HCT116 (cell line): Measurements from ENCODE around the gene PVALEF. TPM values are rescaled to one million over a fixed set of nuclear protein-coding genes. Genes with fewer than 3 reads are reported as not detected.

Experiments used
- ATAC-seq: fragments of 200-7000 bp; cut with Tn5 transposase; 2 replicates; pipeline ENCODE4 v1.9.1; 2020; ENCODE audit warnings: mild to moderate bottlenecking, moderate library complexity
- BruUV-seq: library from RNA; stranded (reverse); fragments of 400-500 nt; replicated peaks from 2 replicates; lab custom pipeline; 2021; lab: Mats Ljungman, UMichigan
- CTCF ChIA-PET: fragments of 300-600 bp; sonication (Branson Sonifier 250); formaldehyde crosslinking; loops from one replicate; lab custom pipeline; 2021; ENCODE audit warnings: antibody characterized with exemption; lab: Charles Lee
- POLR2A ChIA-PET: fragments of 300-600, 350-600 bp; sonication (Branson Sonifier 250); formaldehyde crosslinking; loops from one replicate; lab custom pipeline; 2021; ENCODE audit warnings: antibody characterized with exemption; lab: Charles Lee
- RAD21 ChIA-PET, 2 experiments: fragments of 300-600 bp; sonication (Branson Sonifier 250); formaldehyde crosslinking; loops; one replicate each; lab custom pipeline; 2023; ENCODE audit warnings: low total read pairs in 2 of 2; ENCODE audit not compliant: uncharacterized antibody in 2 of 2, unreplicated experiment in 2 of 2, low non-redundant PET in 1 of 2; lab: Charles Lee
- DNase-seq: peaks from one replicate; pipeline ENCODE4 v3.0.0-alpha.2; 2010; ENCODE audit warnings: low read depth, low spot score
- H2AFZ ChIP-seq: fragments of 200-600 bp; shearing (Covaris generic), sonication (generic); 2 replicates; pipeline ENCODE4 v1.6.1; 2017; ENCODE audit warnings: low read depth, mixed run types, mixed read lengths, antibody characterized with exemption, low read length; ENCODE audit not compliant: poor library complexity, severe bottlenecking
- H3K27ac ChIP-seq: 2 replicates; pipeline ENCODE4 v1.5.1; 2012; ENCODE audit warnings: low read depth, low read length
- H3K27me3 ChIP-seq: fragments of 200-600 bp; sonication (generic); 2 replicates; pipeline ENCODE4 v1.6.1; 2016; ENCODE audit warnings: mixed run types, low read length, mixed read lengths; ENCODE audit not compliant: insufficient read depth
- H3K36me3 ChIP-seq, 2 experiments: fragments of 200-500 bp in 1 of 2; fragments of 200-600 bp in 1 of 2; sonication (Bioruptor generic) in 1 of 2; sonication (generic) in 1 of 2; 2 replicates each; pipeline versions ENCODE4 v1.5.1 to v1.6.1; 2014 to 2016; ENCODE audit warnings: low read length in 2 of 2, inconsistent platforms in 1 of 2, mixed read lengths in 1 of 2, mixed run types in 1 of 2; ENCODE audit not compliant: insufficient read depth in 2 of 2, control insufficient read depth in 1 of 2
- H3K4me1 ChIP-seq, 2 experiments: fragments of 200-600 bp in 1 of 2; sonication (generic) in 1 of 2; 2 replicates each; pipeline versions ENCODE4 v1.5.1 to v1.6.1; 2012 to 2017; ENCODE audit warnings: low read length in 2 of 2, inconsistent platforms in 1 of 2, mild to moderate bottlenecking in 1 of 2, mixed read lengths in 1 of 2, mixed run types in 1 of 2, moderate library complexity in 1 of 2; ENCODE audit not compliant: insufficient read depth in 2 of 2, control insufficient read depth in 1 of 2
- H3K4me2 ChIP-seq: fragments of 200-600 bp; sonication (generic); 2 replicates; pipeline ENCODE4 v1.6.1; 2017; ENCODE audit warnings: mixed run types, low read length, mixed read lengths
- H3K4me3 ChIP-seq, 2 experiments: fragments of 200-600 bp in 1 of 2; sonication (generic) in 1 of 2; replicated peaks in 1 of 2; 2 replicates each; pipeline ENCODE4 v1.5.1; 2011 to 2016; ENCODE audit warnings: low read length in 2 of 2, control low read depth in 1 of 2, low read depth in 1 of 2, mild to moderate bottlenecking in 1 of 2, mixed read lengths in 1 of 2, mixed run types in 1 of 2
- H3K79me2 ChIP-seq: fragments of 200-600 bp; sonication (generic); 2 replicates; pipeline ENCODE4 v1.6.1; 2017; ENCODE audit warnings: mild to moderate bottlenecking, mixed run types, low read length, moderate library complexity, mixed read lengths; ENCODE audit not compliant: insufficient read depth
- H3K9ac ChIP-seq: fragments of 200-600 bp; sonication (generic); 2 replicates; pipeline ENCODE4 v1.6.1; 2016; ENCODE audit warnings: low read length, mixed read lengths
- H3K9me2 ChIP-seq: fragments of 200-600 bp; sonication (generic), shearing (Covaris generic); 2 replicates; pipeline ENCODE4 v1.6.1; 2017; ENCODE audit warnings: mixed run types, mild to moderate bottlenecking, moderate library complexity; ENCODE audit not compliant: insufficient read depth
- H3K9me3 ChIP-seq, 2 experiments: fragments of 200-500 bp in 1 of 2; fragments of 200-600 bp in 1 of 2; sonication (Bioruptor generic) in 1 of 2; sonication (generic) in 1 of 2; 2 replicates each; pipeline ENCODE4 v1.6.1; 2014 to 2017; ENCODE audit warnings: low read length in 2 of 2, mixed read lengths in 2 of 2, inconsistent platforms in 1 of 2, low read depth in 1 of 2, mild to moderate bottlenecking in 1 of 2, mixed run types in 1 of 2, moderate library complexity in 1 of 2; ENCODE audit not compliant: control insufficient read depth in 1 of 2, insufficient read depth in 1 of 2
- H4K20me1 ChIP-seq: fragments of 200-600 bp; sonication (generic), shearing (Covaris generic); 2 replicates; pipeline ENCODE4 v1.6.1; 2017; ENCODE audit warnings: mixed run types, mild to moderate bottlenecking, moderate library complexity; ENCODE audit not compliant: insufficient read depth
- CBX3 ChIP-seq: IDR thresholded peaks from 2 replicates; pipeline ENCODE4 v1.6.1; 2012; ENCODE audit warnings: low read depth
- CEBPB ChIP-seq: IDR thresholded peaks from 2 replicates; pipeline ENCODE4 v1.6.1; 2012; ENCODE audit warnings: low read depth
- EZH2 ChIP-seq: fragments of 200-600 bp; sonication (generic); IDR thresholded peaks from 2 replicates; pipeline ENCODE4 v1.6.1; 2017; ENCODE audit warnings: antibody characterized with exemption, mixed run types
- EZH2phosphoT487 ChIP-seq: fragments of 200-600 bp; IDR thresholded peaks from 2 replicates; pipeline ENCODE4 v1.6.1; 2018; ENCODE audit warnings: antibody characterized with exemption, borderline replicate concordance
- FOSL1 ChIP-seq: IDR thresholded peaks from 2 replicates; pipeline ENCODE4 v1.6.1; 2012; ENCODE audit warnings: low read depth
- JUND ChIP-seq: IDR thresholded peaks from 2 replicates; pipeline ENCODE4 v1.6.1; 2012
- POLR2A ChIP-seq: IDR thresholded peaks from 2 replicates; pipeline ENCODE4 v1.7.0; 2011; ENCODE audit warnings: borderline replicate concordance; ENCODE audit not compliant: insufficient read depth, insufficient read length; ENCODE audit errors: extremely low read depth
- POLR2AphosphoS5 ChIP-seq: IDR thresholded peaks from 2 replicates; pipeline ENCODE4 v1.6.1; 2011; ENCODE audit warnings: mild to moderate bottlenecking, low read depth, low read length, moderate library complexity
- SIN3A ChIP-seq: IDR thresholded peaks from 2 replicates; pipeline ENCODE4 v1.6.1; 2012; ENCODE audit warnings: low read depth
- SP1 ChIP-seq: IDR thresholded peaks from 2 replicates; pipeline ENCODE4 v1.6.1; 2012; ENCODE audit warnings: low read depth
- SRF ChIP-seq: IDR thresholded peaks from 2 replicates; pipeline ENCODE4 v1.6.1; 2012; ENCODE audit warnings: low read depth
- TCF7L2 ChIP-seq: IDR thresholded peaks from 2 replicates; pipeline ENCODE4 v1.7.0; 2011; ENCODE audit warnings: borderline replicate concordance, inconsistent platforms; ENCODE audit not compliant: insufficient read depth, insufficient read length; ENCODE audit errors: extremely low read depth
- YY1 ChIP-seq: IDR thresholded peaks from 2 replicates; pipeline ENCODE4 v1.6.1; 2011; ENCODE audit warnings: low read length, low read depth, moderate library complexity, mild to moderate bottlenecking; ENCODE audit not compliant: insufficient replicate concordance; ENCODE audit errors: extremely low read depth
- ZFX ChIP-seq: fragments of 450-650 bp; IDR thresholded peaks from 2 replicates; pipeline ENCODE4 v1.6.1; 2017
- ZNF274 ChIP-seq: fragments of 200-500 bp; sonication (Bioruptor generic); IDR thresholded peaks from 2 replicates; pipeline ENCODE4 v1.6.1; 2014; ENCODE audit warnings: mild to moderate bottlenecking, low read depth, low read length, inconsistent platforms
- intact Hi-C: fragments of 100-400 bp; cut with micrococcal nuclease; formaldehyde crosslinking; loops from 2 replicates; pipeline ENCODE4 v1.10.0; 2022
- total RNA-seq: library from RNA; stranded (reverse); gene quantifications from one replicate; pipeline ENCODE4 v1.2.1, GENCODE V29; 2021; ENCODE audit not compliant: unreplicated experiment
- TF ChIP-seq, protein P1 (sequence below): IDR thresholded peaks from 2 replicates; pipeline ENCODE4 v1.6.1; 2012
- TF ChIP-seq, protein P2 (sequence below): IDR thresholded peaks from 2 replicates; pipeline ENCODE4 v1.6.1; 2012
- TF ChIP-seq, protein P3 (sequence below): IDR thresholded peaks from 2 replicates; pipeline ENCODE4 v1.6.1; 2012; ENCODE audit warnings: low read depth

Gene PVALEF
- total RNA-seq, 1 experiment from 2014 or later = not detected

DNA sequence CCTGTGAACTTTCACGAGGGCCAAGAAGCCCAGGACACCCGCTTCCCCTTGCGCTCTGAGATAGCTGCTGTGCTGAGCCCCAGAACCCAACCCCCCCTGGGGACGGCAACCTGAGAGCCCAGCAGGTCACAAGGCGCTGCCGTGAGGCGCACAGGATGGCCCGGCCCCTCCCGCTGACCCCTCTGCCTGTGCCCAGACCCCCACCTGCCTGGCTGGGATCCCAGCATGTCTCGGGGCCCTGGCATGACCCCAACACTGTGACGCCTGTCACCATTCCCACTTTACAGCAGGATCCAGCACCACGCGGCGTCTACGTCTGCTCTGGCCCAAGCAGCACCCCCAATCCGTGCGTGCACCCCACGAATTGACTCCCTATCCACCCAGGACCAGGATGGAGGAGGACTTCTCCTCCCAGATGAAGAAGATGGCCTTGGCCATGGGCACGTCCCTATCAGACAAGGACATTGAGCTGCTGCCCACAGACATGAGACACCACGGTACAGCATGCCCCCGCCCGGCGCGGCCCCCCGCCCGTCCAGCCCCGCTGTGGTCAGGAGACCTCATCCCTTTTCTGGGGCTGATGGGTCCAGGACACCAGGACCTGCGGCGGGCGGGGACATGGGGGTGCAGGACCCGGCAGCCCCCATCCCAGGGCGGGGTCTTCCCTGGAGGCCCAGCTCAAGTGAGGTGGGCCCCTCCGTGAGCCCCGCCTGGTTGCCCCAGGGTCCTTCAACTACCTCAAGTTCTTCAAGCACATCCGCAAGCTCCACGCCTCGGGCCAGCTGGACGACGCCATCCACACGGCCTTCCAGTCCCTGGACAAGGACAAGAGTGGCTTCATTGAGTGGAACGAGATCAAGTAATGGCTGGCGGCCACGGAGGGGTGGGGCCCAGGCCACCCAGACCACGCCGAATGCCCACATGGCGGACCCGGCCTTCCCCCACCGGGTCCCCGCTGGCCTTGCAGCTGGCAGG, 15.8 kb downstream of the PVALEF start (continued):
- TF ChIP-seq CEBPB (no peak), ZNF274 (no peak), EZH2 (no peak), POLR2A (no peak), YY1 (no peak), SRF (no peak), FOSL1 (no peak)
- TF ChIP-seq, protein P1, sequence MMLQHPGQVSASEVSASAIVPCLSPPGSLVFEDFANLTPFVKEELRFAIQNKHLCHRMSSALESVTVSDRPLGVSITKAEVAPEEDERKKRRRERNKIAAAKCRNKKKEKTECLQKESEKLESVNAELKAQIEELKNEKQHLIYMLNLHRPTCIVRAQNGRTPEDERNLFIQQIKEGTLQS = no peak
- TF ChIP-seq, protein P2, sequence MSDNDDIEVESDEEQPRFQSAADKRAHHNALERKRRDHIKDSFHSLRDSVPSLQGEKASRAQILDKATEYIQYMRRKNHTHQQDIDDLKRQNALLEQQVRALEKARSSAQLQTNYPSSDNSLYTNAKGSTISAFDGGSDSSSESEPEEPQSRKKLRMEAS = no peak

DNA sequence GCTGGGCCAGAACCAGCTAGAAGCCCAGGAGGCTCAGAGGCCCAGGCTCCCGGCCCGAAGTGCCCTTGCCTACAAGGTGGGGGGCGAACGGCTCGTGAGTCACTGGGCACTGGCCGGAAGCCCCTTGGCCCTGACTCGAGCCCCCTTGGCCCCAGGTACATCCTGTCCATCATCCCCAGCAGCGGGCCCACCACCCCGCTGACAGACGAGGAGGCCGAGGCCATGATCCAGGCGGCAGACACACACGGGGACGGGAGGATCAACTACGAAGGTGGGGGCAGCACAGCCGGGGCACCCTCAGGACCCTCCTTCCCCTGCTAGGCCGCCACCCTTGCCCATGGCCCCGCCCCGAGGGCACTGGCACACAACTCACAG, 16.5 kb downstream of the PVALEF start:
- no peak overlapping the region for H3K27ac ChIP-seq
- intact Hi-C loops = no loop called here
- RAD21 ChIA-PET = no interaction called here
- no peaks in the 10 kb centered on the region for H3K9me3 ChIP-seq
- TF ChIP-seq ZNF274 (no peak), SP1 (no peak), JUND (no peak), SRF (no peak), FOSL1 (no peak), CBX3 (no peak), ZFX (no peak), SIN3A (no peak), EZH2phosphoT487 (no peak), POLR2AphosphoS5 (no peak), POLR2A (no peak), TCF7L2 (no peak)
- TF ChIP-seq, protein P3, sequence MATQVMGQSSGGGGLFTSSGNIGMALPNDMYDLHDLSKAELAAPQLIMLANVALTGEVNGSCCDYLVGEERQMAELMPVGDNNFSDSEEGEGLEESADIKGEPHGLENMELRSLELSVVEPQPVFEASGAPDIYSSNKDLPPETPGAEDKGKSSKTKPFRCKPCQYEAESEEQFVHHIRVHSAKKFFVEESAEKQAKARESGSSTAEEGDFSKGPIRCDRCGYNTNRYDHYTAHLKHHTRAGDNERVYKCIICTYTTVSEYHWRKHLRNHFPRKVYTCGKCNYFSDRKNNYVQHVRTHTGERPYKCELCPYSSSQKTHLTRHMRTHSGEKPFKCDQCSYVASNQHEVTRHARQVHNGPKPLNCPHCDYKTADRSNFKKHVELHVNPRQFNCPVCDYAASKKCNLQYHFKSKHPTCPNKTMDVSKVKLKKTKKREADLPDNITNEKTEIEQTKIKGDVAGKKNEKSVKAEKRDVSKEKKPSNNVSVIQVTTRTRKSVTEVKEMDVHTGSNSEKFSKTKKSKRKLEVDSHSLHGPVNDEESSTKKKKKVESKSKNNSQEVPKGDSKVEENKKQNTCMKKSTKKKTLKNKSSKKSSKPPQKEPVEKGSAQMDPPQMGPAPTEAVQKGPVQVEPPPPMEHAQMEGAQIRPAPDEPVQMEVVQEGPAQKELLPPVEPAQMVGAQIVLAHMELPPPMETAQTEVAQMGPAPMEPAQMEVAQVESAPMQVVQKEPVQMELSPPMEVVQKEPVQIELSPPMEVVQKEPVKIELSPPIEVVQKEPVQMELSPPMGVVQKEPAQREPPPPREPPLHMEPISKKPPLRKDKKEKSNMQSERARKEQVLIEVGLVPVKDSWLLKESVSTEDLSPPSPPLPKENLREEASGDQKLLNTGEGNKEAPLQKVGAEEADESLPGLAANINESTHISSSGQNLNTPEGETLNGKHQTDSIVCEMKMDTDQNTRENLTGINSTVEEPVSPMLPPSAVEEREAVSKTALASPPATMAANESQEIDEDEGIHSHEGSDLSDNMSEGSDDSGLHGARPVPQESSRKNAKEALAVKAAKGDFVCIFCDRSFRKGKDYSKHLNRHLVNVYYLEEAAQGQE = no peak
- TF ChIP-seq, protein P2 = no peak
- TF ChIP-seq, protein P1 = no peak
- TF ChIP-seq, all 23 proteins: peak for 0
- Histone ChIP-seq H3K9ac (no peak overlapping the region), H3K36me3 (no peaks in the 10 kb centered on the region), H3K27me3 (no peaks in the 10 kb centered on the region), H3K79me2 (no peaks in the 10 kb centered on the region), H2AFZ (no peak overlapping the region), H3K4me3 (no peak overlapping the region), H3K4me2 (no peak overlapping the region), H4K20me1 (no peaks in the 10 kb centered on the region), H3K4me1 (no peaks in the 10 kb centered on the region), H3K9me2 (no peaks in the 10 kb centered on the region)
- no TSS peak for BruUV-seq
- ATAC-seq (no peak), DNase-seq (no peak)
- CTCF ChIA-PET = no interaction called here
- POLR2A ChIA-PET = no interaction called here
